ENCODE measurements around the gene MRPL40.
A peak's percentile ranks its signal among the peaks of the same experiment; 100 is the strongest.

DNA sequence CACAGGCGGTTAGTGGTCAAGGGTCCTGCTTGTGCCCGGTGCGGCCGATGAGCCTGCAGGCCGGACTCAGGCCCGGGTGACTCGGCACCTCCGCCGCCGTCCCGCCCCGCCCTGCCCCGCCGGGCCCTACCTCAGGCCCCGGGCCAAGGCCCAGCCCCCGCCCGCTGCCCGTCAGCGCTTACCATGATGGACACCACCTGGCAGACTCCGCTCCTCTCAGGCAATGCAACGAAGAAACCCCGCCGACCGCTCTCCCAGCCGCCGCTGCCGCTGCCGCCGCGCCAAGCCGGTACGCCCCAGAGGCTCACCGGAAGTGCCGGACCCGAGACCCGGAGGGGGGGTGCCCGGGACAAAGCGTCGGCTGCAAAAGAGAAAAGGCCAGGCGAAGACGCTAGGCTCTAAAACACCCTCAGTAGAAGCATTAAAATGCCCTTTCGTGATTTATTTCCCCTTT, 46.6 kb downstream of the MRPL40 start, which contains the start of gene UFD1:
- TF ChIP-seq CTCF (IDR thresholded peaks at IDR 0.05) (peak in 1 of 6 experiments; percentile 21), POLR2A (IDR thresholded peaks at IDR 0.05) (peak in 1 of 2 donors; percentile 50)

All from thyroid gland (tissue), 4 donors.